Measurements from ENCODE around the gene SEPTIN7. TPM values are rescaled to one million over a fixed set of nuclear protein-coding genes. Genes with fewer than 3 reads are reported as not detected.
A peak's percentile ranks its signal among the peaks of the same experiment; 100 is the strongest.

The SEPTIN7 gene
- total RNA-seq, 1 donor from 2014 or later = 157 TPM

DNA sequence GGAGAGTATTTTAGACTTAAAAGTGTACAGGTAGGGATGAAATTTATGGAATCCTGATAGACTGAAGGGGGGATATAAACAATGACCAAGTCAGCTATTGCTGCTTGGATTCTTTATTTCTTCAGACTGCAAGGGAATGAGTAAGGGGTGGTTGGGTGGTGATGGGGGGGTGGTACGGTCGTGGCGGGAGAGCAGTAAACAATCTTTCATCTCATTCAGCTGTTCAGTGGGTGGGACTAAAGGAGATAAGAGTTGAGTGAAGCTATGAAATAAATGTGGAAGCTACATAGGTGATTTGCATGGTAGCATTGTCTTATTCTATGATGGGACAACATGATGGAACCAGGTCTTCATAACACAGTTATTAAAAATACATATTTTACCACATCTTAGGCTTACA is 1.8 kb downstream of the SEPTIN7 start:
- peaks cover 10 to 21% (median 15%) of the 10 kb centered on the region in 3 donors for H3K4me1 ChIP-seq (ENCODE audit: control insufficient read depth in 3 of 3, insufficient read depth in 3 of 3, low read length in 3 of 3)
- no peaks in the 10 kb centered on the region for H3K36me3 ChIP-seq (ENCODE audit: control insufficient read depth in 3 of 3, insufficient read depth in 3 of 3, low read length in 3 of 3)
- no peaks in the 10 kb centered on the region for H3K9me3 ChIP-seq (ENCODE audit: control insufficient read depth in 3 of 3, low read length in 3 of 3)
- H3K9ac ChIP-seq (ENCODE audit: low read depth in 1 of 3, low read length in 3 of 3) = peak overlapping the region in 2 of 3 donors; percentile 40 to 87
- H3K27ac ChIP-seq (ENCODE audit: low read depth, low read length) = peak overlapping the region; percentile 93
- H3K27me3 ChIP-seq (ENCODE audit: control insufficient read depth in 3 of 3, insufficient read depth in 3 of 3, low read length in 3 of 3) = no peaks in the 10 kb centered on the region
- peak overlapping the region; percentile 84 to 97 (median 93) for H3K4me3 ChIP-seq (ENCODE audit: low read length in 3 of 3)

DNA sequence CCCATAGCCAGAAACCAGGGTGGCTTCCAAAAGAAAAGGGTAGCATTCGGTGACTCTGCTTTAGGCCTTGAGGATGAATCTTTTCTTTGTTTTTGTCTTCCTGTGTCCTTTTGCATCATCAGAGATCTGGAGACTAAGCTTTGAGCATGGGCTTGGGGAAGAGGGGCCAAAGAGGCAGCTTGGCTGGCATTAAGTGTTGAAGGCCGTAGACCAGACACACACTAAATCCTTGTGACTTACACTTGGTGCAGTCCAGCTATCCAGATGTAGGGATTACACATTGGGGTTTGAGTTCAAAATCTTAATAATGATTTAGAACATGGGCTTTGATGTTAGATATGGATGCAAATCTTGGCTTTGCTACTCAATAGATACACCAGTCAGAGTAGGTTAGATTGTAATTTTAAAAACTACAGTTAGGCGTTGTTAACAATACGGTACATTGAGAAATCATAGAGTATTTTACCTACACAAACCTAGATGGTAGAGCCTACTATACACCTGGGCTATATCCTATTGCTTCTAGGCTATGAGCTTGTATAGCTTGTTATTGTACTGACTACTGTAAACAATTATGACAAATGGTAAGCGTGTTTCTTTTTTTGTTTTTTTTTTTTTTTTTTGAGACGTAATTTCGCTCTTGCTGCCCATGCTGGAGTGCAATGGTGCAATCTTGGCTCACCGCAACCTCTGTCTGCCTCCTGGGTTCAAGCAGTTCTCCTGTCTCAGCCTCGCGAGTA is 3.5 kb downstream of the SEPTIN7 start:
- H3K9ac ChIP-seq (ENCODE audit: low read depth in 1 of 3, low read length in 3 of 3) = no peak overlapping the region
- H3K27me3 ChIP-seq (ENCODE audit: control insufficient read depth in 3 of 3, insufficient read depth in 3 of 3, low read length in 3 of 3) = no peaks in the 10 kb centered on the region
- no peaks in the 10 kb centered on the region for H3K9me3 ChIP-seq (ENCODE audit: control insufficient read depth in 3 of 3, low read length in 3 of 3)
- H3K4me3 ChIP-seq (ENCODE audit: low read length in 3 of 3) = no peak overlapping the region
- no peaks in the 10 kb centered on the region for H3K36me3 ChIP-seq (ENCODE audit: control insufficient read depth in 3 of 3, insufficient read depth in 3 of 3, low read length in 3 of 3)
- peaks cover 10 to 28% (median 25%) of the 10 kb centered on the region in 3 donors for H3K4me1 ChIP-seq (ENCODE audit: control insufficient read depth in 3 of 3, insufficient read depth in 3 of 3, low read length in 3 of 3)
- no peak overlapping the region for H3K27ac ChIP-seq (ENCODE audit: low read depth, low read length)

DNA sequence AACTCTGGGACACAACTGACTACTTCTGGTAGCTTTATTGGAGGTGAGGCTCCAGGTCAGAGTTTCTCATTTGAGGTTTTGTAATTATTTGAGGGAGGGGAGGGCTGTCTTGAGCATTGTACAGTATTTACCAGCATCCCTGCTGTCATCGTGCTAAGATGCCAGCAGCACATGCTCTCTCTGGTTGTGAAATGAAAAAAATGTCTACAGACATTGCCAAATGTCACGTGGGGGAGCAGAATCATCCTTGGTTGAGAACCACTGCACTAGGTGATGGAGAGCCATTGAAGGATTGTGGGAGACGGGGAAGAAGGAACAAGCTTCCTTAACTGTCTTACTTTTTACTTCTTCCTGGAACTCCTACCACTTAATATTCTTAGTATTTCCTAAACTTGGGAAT is 5.0 kb downstream of the SEPTIN7 start:
- Histone ChIP-seq H3K9me3 (ENCODE audit: control insufficient read depth in 3 of 3, low read length in 3 of 3) (no peaks in the 10 kb centered on the region), H3K27me3 (ENCODE audit: control insufficient read depth in 3 of 3, insufficient read depth in 3 of 3, low read length in 3 of 3) (no peaks in the 10 kb centered on the region), H3K36me3 (ENCODE audit: control insufficient read depth in 3 of 3, insufficient read depth in 3 of 3, low read length in 3 of 3) (no peaks in the 10 kb centered on the region), H3K9ac (ENCODE audit: low read depth in 1 of 3, low read length in 3 of 3) (no peak overlapping the region), H3K4me3 (ENCODE audit: low read length in 3 of 3) (no peak overlapping the region), H3K27ac (ENCODE audit: low read depth, low read length) (no peak overlapping the region), H3K4me1 (ENCODE audit: control insufficient read depth in 3 of 3, insufficient read depth in 3 of 3, low read length in 3 of 3) (peaks cover 8 to 31% (median 25%) of the 10 kb centered on the region in 3 donors)

DNA sequence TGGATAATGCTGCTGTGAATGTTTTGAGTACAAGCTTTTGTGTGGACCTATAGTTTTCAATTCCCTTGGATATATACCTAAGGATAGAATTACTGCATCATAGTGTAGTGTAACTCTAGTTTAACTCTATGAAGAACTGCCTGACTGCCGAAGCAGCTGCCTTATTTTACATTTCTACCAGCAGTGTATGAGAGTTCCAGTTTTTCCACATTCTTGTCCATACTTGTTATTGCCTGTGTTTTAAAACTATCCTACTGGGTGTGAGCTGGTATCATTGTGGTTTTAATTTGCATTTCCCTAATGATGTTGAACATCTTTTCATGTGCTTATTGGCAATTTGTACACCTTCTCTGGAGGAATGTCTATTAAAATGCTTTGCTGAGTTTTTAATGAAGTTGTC is 15.7 kb downstream of the SEPTIN7 start:
- no peak overlapping the region for H3K9ac ChIP-seq (ENCODE audit: low read depth in 1 of 3, low read length in 3 of 3)
- H3K4me1 ChIP-seq (ENCODE audit: control insufficient read depth in 3 of 3, insufficient read depth in 3 of 3, low read length in 3 of 3) = no peaks in the 10 kb centered on the region
- H3K9me3 ChIP-seq (ENCODE audit: control insufficient read depth in 3 of 3, low read length in 3 of 3) = no peaks in the 10 kb centered on the region
- no peaks in the 10 kb centered on the region for H3K36me3 ChIP-seq (ENCODE audit: control insufficient read depth in 3 of 3, insufficient read depth in 3 of 3, low read length in 3 of 3)
- H3K4me3 ChIP-seq (ENCODE audit: low read length in 3 of 3) = no peak overlapping the region
- no peak overlapping the region for H3K27ac ChIP-seq (ENCODE audit: low read depth, low read length)
- H3K27me3 ChIP-seq (ENCODE audit: control insufficient read depth in 3 of 3, insufficient read depth in 3 of 3, low read length in 3 of 3) = no peaks in the 10 kb centered on the region

DNA sequence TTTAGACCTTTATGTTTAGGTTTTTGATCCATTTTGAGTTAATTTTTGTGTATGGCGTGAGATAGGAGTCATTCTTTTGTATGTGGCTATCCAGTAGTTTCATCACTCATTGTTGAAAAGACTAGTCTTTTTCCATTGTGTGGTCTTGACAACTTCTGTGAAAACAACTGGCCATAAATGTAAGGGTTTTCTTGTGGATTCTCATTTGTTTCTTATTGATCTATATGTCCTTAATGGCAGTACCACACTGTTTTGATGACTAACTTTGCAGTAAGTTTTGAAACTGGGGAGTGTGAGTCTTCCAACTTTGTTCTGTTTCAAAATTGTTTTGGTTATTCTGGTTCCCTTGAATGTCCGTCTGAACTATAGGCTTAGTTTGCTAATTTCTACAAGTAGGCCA is 16.3 kb downstream of the SEPTIN7 start:
- H3K36me3 ChIP-seq (ENCODE audit: control insufficient read depth in 3 of 3, insufficient read depth in 3 of 3, low read length in 3 of 3) = no peaks in the 10 kb centered on the region
- H3K9me3 ChIP-seq (ENCODE audit: control insufficient read depth in 3 of 3, low read length in 3 of 3) = no peaks in the 10 kb centered on the region
- H3K9ac ChIP-seq (ENCODE audit: low read depth in 1 of 3, low read length in 3 of 3) = no peak overlapping the region
- no peak overlapping the region for H3K4me3 ChIP-seq (ENCODE audit: low read length in 3 of 3)
- no peak overlapping the region for H3K27ac ChIP-seq (ENCODE audit: low read depth, low read length)
- H3K27me3 ChIP-seq (ENCODE audit: control insufficient read depth in 3 of 3, insufficient read depth in 3 of 3, low read length in 3 of 3) = no peaks in the 10 kb centered on the region
- H3K4me1 ChIP-seq (ENCODE audit: control insufficient read depth in 3 of 3, insufficient read depth in 3 of 3, low read length in 3 of 3) = no peaks in the 10 kb centered on the region

DNA sequence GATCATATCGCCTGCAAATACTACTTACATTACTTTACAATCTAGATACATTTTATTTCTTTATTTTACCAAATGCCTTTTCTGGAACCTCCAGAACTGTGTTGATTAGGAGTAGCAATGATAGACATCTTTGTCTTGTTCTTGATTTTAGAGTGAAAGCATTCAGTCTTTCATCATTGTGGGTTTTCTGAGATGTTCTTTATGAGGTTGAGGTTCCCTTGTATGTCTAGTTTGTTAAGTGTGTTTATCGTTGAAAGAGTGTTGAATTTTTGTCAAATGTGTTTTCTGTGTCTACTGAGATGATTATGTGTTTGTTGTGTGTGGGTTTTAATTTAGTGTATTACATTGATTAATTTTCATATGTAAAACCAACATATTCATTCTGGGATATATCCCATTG is 17.1 kb downstream of the SEPTIN7 start:
- no peak overlapping the region for H3K27ac ChIP-seq (ENCODE audit: low read depth, low read length)
- H3K9me3 ChIP-seq (ENCODE audit: control insufficient read depth in 3 of 3, low read length in 3 of 3) = no peaks in the 10 kb centered on the region
- no peak overlapping the region for H3K4me3 ChIP-seq (ENCODE audit: low read length in 3 of 3)
- H3K27me3 ChIP-seq (ENCODE audit: control insufficient read depth in 3 of 3, insufficient read depth in 3 of 3, low read length in 3 of 3) = no peaks in the 10 kb centered on the region
- no peaks in the 10 kb centered on the region for H3K4me1 ChIP-seq (ENCODE audit: control insufficient read depth in 3 of 3, insufficient read depth in 3 of 3, low read length in 3 of 3)
- no peak overlapping the region for H3K9ac ChIP-seq (ENCODE audit: low read depth in 1 of 3, low read length in 3 of 3)
- no peaks in the 10 kb centered on the region for H3K36me3 ChIP-seq (ENCODE audit: control insufficient read depth in 3 of 3, insufficient read depth in 3 of 3, low read length in 3 of 3)

DNA sequence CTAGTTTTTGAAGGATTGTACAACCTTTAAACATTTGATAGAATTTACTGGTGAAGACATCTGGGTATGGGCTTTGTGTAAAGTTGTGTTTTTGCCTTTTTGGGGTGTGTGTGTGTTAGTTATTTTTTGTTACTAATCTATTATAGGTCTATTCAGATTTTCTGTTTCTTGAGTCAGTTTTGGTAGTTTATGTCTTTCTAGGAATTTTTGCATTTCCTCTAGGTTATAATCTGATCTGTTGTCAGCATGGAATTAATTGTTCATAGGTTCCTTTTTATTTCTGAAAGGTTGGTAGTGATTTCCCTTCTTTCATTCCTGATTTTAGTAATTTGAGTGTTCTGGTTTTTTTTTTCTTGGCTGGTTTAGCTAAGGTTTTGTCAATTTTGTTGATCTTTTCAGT is 17.7 kb downstream of the SEPTIN7 start:
- H3K9ac ChIP-seq (ENCODE audit: low read depth in 1 of 3, low read length in 3 of 3) = no peak overlapping the region
- H3K9me3 ChIP-seq (ENCODE audit: control insufficient read depth in 3 of 3, low read length in 3 of 3) = no peaks in the 10 kb centered on the region
- H3K4me1 ChIP-seq (ENCODE audit: control insufficient read depth in 3 of 3, insufficient read depth in 3 of 3, low read length in 3 of 3) = peaks cover 0 to 3% (median 0%) of the 10 kb centered on the region in 3 donors
- no peaks in the 10 kb centered on the region for H3K36me3 ChIP-seq (ENCODE audit: control insufficient read depth in 3 of 3, insufficient read depth in 3 of 3, low read length in 3 of 3)
- H3K27ac ChIP-seq (ENCODE audit: low read depth, low read length) = no peak overlapping the region
- no peak overlapping the region for H3K4me3 ChIP-seq (ENCODE audit: low read length in 3 of 3)
- no peaks in the 10 kb centered on the region for H3K27me3 ChIP-seq (ENCODE audit: control insufficient read depth in 3 of 3, insufficient read depth in 3 of 3, low read length in 3 of 3)

DNA sequence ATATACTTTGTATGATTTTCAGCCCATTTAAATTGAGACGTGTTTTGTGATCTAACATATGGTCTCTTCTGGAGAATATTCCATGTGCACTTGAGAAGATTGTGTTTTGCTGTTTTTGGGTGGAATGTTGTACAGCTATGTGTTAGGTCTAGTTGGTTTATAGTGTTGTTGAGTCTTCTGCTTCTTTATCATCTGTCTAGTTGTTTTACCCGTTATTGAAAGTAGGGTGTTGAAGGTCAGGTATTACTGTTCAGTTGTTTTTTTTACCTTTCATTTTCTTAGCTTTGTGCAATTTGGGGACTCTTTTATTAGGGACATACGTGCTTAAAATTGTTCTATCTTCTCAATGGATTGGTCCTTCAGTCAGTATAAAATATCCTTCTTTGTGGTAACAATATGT is 18.5 kb downstream of the SEPTIN7 start:
- no peaks in the 10 kb centered on the region for H3K36me3 ChIP-seq (ENCODE audit: control insufficient read depth in 3 of 3, insufficient read depth in 3 of 3, low read length in 3 of 3)
- H3K9ac ChIP-seq (ENCODE audit: low read depth in 1 of 3, low read length in 3 of 3) = no peak overlapping the region
- H3K4me1 ChIP-seq (ENCODE audit: control insufficient read depth in 3 of 3, insufficient read depth in 3 of 3, low read length in 3 of 3) = peaks cover 0 to 7% (median 3%) of the 10 kb centered on the region in 3 donors
- no peak overlapping the region for H3K27ac ChIP-seq (ENCODE audit: low read depth, low read length)
- no peak overlapping the region for H3K4me3 ChIP-seq (ENCODE audit: low read length in 3 of 3)
- no peaks in the 10 kb centered on the region for H3K27me3 ChIP-seq (ENCODE audit: control insufficient read depth in 3 of 3, insufficient read depth in 3 of 3, low read length in 3 of 3)
- no peaks in the 10 kb centered on the region for H3K9me3 ChIP-seq (ENCODE audit: control insufficient read depth in 3 of 3, low read length in 3 of 3)

DNA sequence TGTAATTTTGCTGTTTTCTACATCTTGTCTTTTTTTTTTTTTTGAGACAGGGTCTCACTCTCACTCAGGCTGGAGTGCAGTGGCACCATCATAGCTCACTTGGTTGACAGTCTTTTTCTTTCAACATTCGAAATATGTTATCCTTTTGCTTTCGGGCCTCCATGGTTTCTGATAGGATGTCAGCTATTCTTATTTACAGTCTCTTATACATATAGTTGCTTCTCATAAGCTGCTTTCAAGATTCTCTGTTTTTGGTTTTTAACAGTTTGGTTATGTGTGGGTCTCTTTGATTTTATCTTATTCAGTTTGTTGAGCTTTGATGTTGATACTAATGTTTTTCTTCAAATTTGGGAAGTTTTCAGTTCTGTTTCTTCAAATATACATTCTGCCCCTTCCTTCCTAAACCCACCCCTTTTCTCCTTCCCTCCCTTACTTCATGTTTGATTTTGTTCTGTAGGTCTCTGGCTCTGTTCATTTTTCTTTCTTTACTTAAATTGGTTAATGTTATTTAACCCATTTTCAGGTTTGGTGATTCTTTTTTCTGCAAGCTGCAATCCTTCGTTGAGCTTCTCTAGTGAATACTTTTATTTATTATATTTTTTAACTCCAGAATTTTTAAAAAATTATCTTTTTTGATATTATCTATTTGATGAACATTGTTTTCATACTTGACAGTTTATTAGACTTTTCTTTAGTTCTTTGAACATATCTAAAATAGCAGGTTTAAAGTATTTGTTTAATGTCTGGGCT is 19.3 kb downstream of the SEPTIN7 start:
- H3K9me3 ChIP-seq (ENCODE audit: control insufficient read depth in 3 of 3, low read length in 3 of 3) = no peaks in the 10 kb centered on the region
- no peaks in the 10 kb centered on the region for H3K27me3 ChIP-seq (ENCODE audit: control insufficient read depth in 3 of 3, insufficient read depth in 3 of 3, low read length in 3 of 3)
- H3K27ac ChIP-seq (ENCODE audit: low read depth, low read length) = no peak overlapping the region
- no peak overlapping the region for H3K4me3 ChIP-seq (ENCODE audit: low read length in 3 of 3)
- H3K36me3 ChIP-seq (ENCODE audit: control insufficient read depth in 3 of 3, insufficient read depth in 3 of 3, low read length in 3 of 3) = no peaks in the 10 kb centered on the region
- H3K4me1 ChIP-seq (ENCODE audit: control insufficient read depth in 3 of 3, insufficient read depth in 3 of 3, low read length in 3 of 3) = peaks cover 3 to 8% (median 3%) of the 10 kb centered on the region in 3 donors
- no peak overlapping the region for H3K9ac ChIP-seq (ENCODE audit: low read depth in 1 of 3, low read length in 3 of 3)

DNA sequence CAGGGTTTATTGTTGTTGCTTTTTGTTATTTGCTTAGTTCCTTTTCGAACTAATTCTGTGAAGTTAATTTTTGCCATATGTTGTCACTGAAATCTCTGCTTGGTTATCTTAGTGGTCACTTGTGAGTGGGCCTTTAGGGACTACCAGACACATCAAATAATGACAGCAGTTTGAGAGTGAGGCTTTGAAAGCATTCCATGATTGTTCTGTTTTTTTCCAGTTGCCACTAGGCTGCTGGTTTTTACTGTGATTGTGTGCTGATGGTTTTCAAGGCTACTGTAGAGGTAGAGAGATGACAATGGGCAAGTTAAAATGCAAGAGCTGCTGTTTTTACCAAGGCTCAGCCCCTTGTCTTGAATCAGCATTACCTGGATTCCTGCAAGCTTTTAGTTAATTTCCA is 20.0 kb downstream of the SEPTIN7 start:
- Histone ChIP-seq H3K4me3 (ENCODE audit: low read length in 3 of 3) (no peak overlapping the region), H3K27ac (ENCODE audit: low read depth, low read length) (no peak overlapping the region), H3K36me3 (ENCODE audit: control insufficient read depth in 3 of 3, insufficient read depth in 3 of 3, low read length in 3 of 3) (no peaks in the 10 kb centered on the region), H3K9ac (ENCODE audit: low read depth in 1 of 3, low read length in 3 of 3) (no peak overlapping the region), H3K27me3 (ENCODE audit: control insufficient read depth in 3 of 3, insufficient read depth in 3 of 3, low read length in 3 of 3) (no peaks in the 10 kb centered on the region), H3K4me1 (ENCODE audit: control insufficient read depth in 3 of 3, insufficient read depth in 3 of 3, low read length in 3 of 3) (peaks cover 3 to 8% (median 6%) of the 10 kb centered on the region in 3 donors), H3K9me3 (ENCODE audit: control insufficient read depth in 3 of 3, low read length in 3 of 3) (no peaks in the 10 kb centered on the region)

Data from skeletal muscle tissue (tissue), 4 donors.